GM12872 (cell line): Measurements from ENCODE around the gene TIGD1.

Source experiments
- CTCF ChIP-seq: IDR thresholded peaks from 3 replicates; pipeline ENCODE4 v1.5.1; 2011; ENCODE audit warnings: low read depth, mild to moderate bottlenecking, low read length, moderate library complexity; ENCODE audit not compliant: insufficient read depth

Gene TIGD1

DNA sequence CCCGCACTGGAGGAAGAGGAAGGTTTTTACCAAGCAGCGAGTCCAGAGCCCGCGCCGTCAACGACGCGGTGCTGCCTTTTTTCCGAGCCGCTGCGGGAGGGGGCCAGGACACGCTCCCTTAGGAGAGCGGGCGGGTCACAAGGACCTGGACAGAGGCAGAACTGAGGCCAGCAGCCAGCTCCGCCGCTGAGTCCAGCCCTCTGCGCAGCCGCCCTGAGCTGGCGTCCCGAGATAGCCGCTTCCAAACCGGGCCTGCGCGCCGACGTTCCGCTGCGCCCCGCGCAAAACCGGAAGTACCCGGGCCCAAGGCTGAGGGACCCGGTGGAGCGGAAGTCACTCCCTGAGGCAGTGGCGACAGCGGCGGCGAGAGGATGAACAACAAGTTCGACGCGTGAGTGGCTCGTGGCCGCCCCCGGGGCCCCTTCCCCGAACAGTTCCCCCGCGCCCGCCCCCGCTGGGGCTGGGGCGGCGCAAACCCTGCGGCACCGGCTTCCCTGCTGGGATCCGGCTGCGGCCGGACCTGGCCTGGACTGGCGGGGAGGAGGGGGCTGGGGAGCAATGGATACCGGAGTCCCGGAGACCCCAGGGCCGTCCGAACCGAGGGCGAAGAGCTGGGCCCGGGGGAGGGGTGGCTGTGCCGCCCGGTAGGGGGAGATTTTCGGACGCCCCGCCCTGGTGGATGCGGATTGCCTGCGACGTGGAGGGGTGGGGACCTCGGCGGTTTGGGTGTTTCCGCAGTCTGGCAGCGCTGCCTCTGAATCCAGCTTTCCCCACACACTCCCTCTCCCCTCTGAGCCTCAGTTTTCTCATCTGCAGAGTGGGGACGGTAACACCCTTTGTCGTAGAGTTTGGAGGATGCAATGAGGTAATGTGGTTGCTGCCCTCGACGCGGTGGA, at the start of gene TIGD1, which contains the start of gene EIF4E2:
TSS of gene TIGD1 (minus strand) at position 204 of the 896 bp plus-strand sequence. CDS start 675 bp downstream, outside the sequence.
TSS of gene EIF4E2 (plus strand) at position 336 of the 896 bp plus-strand sequence. CDS start at position 372, 36 bp downstream.
- 0 out of 3 replicates have a peak, but pooled peaks have one; percentile 8 for TF ChIP-seq CTCF

- no peak for TF ChIP-seq CTCF
Measured at GRCh38 chr2:232598293-232598692, 47.9 kb upstream of the TIGD1 start.

- no peak for TF ChIP-seq CTCF
Measured at GRCh38 chr2:232597362-232598079, 47.2 kb upstream of the TIGD1 start.

DNA sequence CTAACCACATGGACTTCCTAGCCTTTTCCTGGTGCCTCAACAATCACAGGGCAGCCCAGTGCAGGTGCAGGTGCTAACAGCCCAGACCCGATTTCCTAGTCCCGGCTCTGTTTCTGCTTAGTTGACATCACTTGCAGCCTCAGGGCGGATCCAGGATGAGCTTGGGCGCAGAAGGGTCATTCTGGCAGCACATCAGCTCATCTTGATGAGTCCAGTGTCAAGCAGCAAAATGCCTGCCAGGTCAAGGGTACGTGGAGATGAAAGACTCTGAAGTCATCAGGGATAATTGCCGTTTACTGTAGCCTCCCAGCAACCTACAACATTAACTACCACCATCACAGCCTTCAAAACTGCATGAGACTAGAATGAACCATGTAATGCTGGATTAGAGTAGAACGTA, 43.6 kb upstream of the TIGD1 start:
- TF ChIP-seq CTCF, result no peak

GRCh38 chr2:232592772-232593395, 42.5 kb upstream of the TIGD1 start:
- no peak for TF ChIP-seq CTCF

- no peak for TF ChIP-seq CTCF
Measured at GRCh38 chr2:232588680-232589585, 38.6 kb upstream of the TIGD1 start.
